Muscle layer of colon (tissue), 2 donors: ENCODE data around the gene RELL1.

ENCODE experiments used
- H3K27ac ChIP-seq: one replicate; pipeline ENCODE4 v1.7.0; 2013; ENCODE audit warnings: low read depth, mild to moderate bottlenecking, low read length, moderate library complexity
- H3K27me3 ChIP-seq, 2 donors: one replicate each; pipeline ENCODE4 v1.7.0; 2013; ENCODE audit warnings: low read length in 2 of 2, mild to moderate bottlenecking in 2 of 2; ENCODE audit not compliant: insufficient read depth in 2 of 2, control insufficient read depth in 1 of 2
- H3K36me3 ChIP-seq: one replicate; pipeline ENCODE4 v1.7.0; 2013; ENCODE audit warnings: mild to moderate bottlenecking, low read length; ENCODE audit not compliant: insufficient read depth
- H3K4me1 ChIP-seq: one replicate; pipeline ENCODE4 v1.7.0; 2013; ENCODE audit warnings: mild to moderate bottlenecking, low read length; ENCODE audit not compliant: insufficient read depth
- H3K4me3 ChIP-seq, 2 donors: one replicate each; pipeline ENCODE4 v1.7.0; 2013; ENCODE audit warnings: low read length in 2 of 2, low read depth in 1 of 2, mild to moderate bottlenecking in 1 of 2, moderate library complexity in 1 of 2
- H3K9ac ChIP-seq: one replicate; pipeline ENCODE4 v1.7.0; 2013; ENCODE audit warnings: low read length
- H3K9me3 ChIP-seq: one replicate; pipeline ENCODE4 v1.7.0; 2013; ENCODE audit warnings: mild to moderate bottlenecking, low read length
- donor health status: abdominal sarcoma.
- donor health status: Adenocarcinoma of cecum.

The RELL1 gene

DNA sequence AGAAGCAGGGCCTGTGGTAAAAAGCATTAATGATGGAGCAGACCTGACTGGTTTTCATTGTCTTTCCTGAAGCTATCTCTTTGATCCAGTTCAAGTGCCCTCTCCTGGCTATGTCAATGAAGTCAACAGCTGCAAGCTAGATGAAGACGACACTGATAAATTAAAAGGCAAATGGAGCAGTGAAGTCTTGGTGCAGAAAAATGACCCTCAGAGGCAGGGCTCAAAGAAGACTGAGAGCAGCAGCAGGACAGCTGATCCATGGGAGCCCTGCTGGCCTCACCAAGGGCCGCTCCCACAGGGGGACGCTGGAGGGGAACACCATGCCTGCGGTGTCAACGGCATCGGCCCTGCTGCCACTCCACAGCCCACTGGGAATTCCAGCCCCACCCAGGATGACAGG lies 96.2 kb downstream of the RELL1 start:
- Histone ChIP-seq H3K36me3 (no peaks in the 10 kb centered on the region), H3K27ac (no peak overlapping the region), H3K4me3 (no peak overlapping the region), H3K9ac (no peak overlapping the region), H3K27me3 (no peaks in the 10 kb centered on the region), H3K9me3 (no peaks in the 10 kb centered on the region), H3K4me1 (no peaks in the 10 kb centered on the region)

GRCh38 chr4:37588150-37588549 lies 98.0 kb downstream of the RELL1 start:
- H3K36me3 ChIP-seq = no peaks in the 10 kb centered on the region
- no peak overlapping the region for H3K27ac ChIP-seq
- H3K9ac ChIP-seq = no peak overlapping the region
- H3K27me3 ChIP-seq = no peaks in the 10 kb centered on the region
- H3K9me3 ChIP-seq = no peaks in the 10 kb centered on the region
- H3K4me1 ChIP-seq = no peaks in the 10 kb centered on the region
- H3K4me3 ChIP-seq = no peak overlapping the region

DNA sequence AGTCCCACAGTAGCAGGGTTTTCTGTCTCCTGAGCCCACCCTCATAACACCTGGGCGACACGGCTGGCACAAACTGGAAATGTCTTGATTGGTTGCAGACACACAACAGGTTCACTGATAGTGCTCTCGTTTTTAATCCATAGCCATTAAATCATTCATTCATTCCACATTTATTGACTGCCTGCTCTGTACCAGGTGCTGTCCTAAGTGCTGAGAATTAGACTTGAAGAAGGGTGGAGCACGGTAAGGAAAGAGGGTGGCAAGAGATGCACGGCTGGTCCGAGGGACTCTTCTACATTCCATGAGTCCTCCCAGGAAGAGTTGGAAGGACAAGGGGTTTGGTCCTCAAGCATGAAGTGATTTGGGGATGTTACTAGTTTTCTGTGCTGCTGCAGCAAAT lies 100.0 kb downstream of the RELL1 start:
- Histone ChIP-seq H3K27ac (no peak overlapping the region), H3K36me3 (no peaks in the 10 kb centered on the region), H3K27me3 (no peaks in the 10 kb centered on the region), H3K4me1 (no peaks in the 10 kb centered on the region), H3K9me3 (no peaks in the 10 kb centered on the region), H3K4me3 (no peak overlapping the region), H3K9ac (no peak overlapping the region)

DNA sequence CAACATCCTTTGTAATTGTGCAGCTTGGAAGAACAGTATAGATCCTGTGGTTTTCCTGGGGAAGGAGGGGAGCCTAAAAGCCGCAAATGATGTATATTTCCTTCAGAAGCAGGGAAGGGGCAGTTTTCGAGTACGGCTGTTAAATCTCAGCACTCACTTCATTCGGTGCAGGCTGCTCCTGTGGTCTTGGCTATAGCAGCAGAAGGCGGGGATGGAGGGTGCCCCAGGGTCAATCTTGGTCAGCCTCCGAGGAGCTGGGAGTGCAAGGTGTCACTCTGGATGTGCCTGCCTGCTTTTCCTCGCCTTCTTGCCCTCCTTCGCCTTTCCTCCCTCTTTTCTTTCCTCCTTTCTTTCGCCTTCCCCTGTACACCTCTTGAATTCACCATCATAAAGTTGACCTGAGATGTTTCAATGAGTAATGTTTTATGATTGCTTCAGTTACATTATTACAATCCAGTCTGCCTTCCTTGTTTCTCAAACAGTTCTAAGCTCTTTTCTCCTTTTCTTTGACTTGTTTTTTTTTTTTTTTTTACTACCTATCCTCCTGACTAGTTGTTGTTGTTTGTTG lies 101.6 kb downstream of the RELL1 start:
- H3K27me3 ChIP-seq = no peaks in the 10 kb centered on the region

GRCh38 chr4:37584071-37584470 lies 102.1 kb downstream of the RELL1 start:
- no peak overlapping the region for H3K27ac ChIP-seq
- no peaks in the 10 kb centered on the region for H3K36me3 ChIP-seq
- no peak overlapping the region for H3K4me3 ChIP-seq
- no peaks in the 10 kb centered on the region for H3K4me1 ChIP-seq
- no peaks in the 10 kb centered on the region for H3K27me3 ChIP-seq
- no peaks in the 10 kb centered on the region for H3K9me3 ChIP-seq
- H3K9ac ChIP-seq = no peak overlapping the region

More for the DNA sequence above, 101.6 kb downstream of the RELL1 start:
- H3K27ac ChIP-seq = no peak overlapping the region
- H3K9me3 ChIP-seq = no peaks in the 10 kb centered on the region
- no peak overlapping the region for H3K4me3 ChIP-seq
- no peaks in the 10 kb centered on the region for H3K4me1 ChIP-seq
- H3K9ac ChIP-seq = no peak overlapping the region
- H3K36me3 ChIP-seq = no peaks in the 10 kb centered on the region

GRCh38 chr4:37573566-37573965 lies 112.6 kb downstream of the RELL1 start:
- no peaks in the 10 kb centered on the region for H3K36me3 ChIP-seq
- H3K27me3 ChIP-seq = no peaks in the 10 kb centered on the region
- H3K4me1 ChIP-seq = no peaks in the 10 kb centered on the region
- no peak overlapping the region for H3K4me3 ChIP-seq
- H3K9me3 ChIP-seq = no peaks in the 10 kb centered on the region
- H3K9ac ChIP-seq = no peak overlapping the region
- H3K27ac ChIP-seq = no peak overlapping the region

DNA sequence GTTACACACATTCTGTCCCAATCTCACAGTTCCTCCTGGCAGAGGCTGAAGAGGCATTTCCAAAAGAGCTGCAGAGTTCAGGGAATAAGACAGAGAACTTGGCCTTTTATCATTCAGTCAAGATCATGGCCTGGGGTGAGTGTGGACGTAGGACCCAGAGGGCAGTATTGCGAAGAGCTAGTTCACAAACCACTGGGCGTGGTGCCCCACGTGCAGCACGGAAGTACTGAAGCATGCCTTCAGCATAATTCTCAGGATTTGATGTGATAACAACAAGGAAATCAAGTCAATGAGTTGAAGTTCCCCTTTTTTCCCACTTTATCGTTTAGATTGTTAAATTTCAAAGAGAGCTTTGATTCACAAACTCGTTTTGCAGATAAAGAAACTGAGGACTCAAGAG lies 117.7 kb downstream of the RELL1 start:
- Histone ChIP-seq H3K36me3 (no peaks in the 10 kb centered on the region), H3K4me3 (no peak overlapping the region), H3K9me3 (no peaks in the 10 kb centered on the region), H3K27ac (no peak overlapping the region), H3K9ac (no peak overlapping the region), H3K27me3 (no peaks in the 10 kb centered on the region), H3K4me1 (no peaks in the 10 kb centered on the region)

GRCh38 chr4:37567836-37568235 lies 118.3 kb downstream of the RELL1 start:
- Histone ChIP-seq H3K27ac (no peak overlapping the region), H3K4me3 (no peak overlapping the region), H3K27me3 (no peaks in the 10 kb centered on the region), H3K4me1 (no peaks in the 10 kb centered on the region), H3K9me3 (no peaks in the 10 kb centered on the region), H3K36me3 (no peaks in the 10 kb centered on the region), H3K9ac (no peak overlapping the region)

DNA sequence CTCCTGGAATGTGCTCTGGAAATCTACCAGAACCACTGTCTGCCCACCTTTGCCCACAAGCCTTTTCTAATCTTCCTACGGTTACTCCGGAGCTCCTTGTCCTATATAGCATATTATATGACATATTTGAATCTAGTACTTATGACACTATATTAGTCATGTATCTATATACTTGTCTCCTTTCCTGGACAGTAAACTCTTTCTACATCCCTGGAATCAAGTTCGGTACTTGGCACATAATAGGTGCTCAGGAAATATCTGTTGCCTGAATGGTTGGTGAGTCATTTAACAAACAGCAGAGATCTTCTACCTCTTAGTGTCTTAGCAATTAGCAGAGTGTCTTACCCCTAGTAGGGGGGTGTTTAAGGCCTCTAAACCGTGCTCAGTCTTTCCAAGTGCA lies 123.6 kb downstream of the RELL1 start:
- no peak overlapping the region for H3K4me3 ChIP-seq
- no peak overlapping the region for H3K9ac ChIP-seq

DNA sequence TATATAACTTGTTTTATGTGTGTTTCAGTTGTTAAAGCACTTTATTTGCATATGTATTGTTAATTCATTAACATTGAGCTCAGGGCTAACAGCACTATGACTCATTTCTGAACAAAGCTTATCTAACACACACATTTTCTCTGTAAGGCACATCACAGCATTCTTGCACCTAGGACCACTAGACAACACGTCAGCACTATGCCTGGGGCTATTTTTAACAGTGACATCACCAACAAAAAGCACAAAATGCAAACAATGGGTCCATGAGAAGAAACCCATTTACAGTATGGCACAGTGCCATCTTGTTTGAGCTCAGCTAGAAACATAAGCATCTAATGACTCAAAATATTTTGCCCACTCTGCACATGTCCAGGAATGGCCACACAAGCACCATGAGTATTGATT lies 124.4 kb downstream of the RELL1 start:
- Histone ChIP-seq H3K9me3 (no peaks in the 10 kb centered on the region), H3K36me3 (no peaks in the 10 kb centered on the region), H3K27me3 (no peaks in the 10 kb centered on the region), H3K4me3 (no peak overlapping the region), H3K4me1 (no peaks in the 10 kb centered on the region), H3K9ac (no peak overlapping the region), H3K27ac (no peak overlapping the region)

More for the DNA sequence above, 123.6 kb downstream of the RELL1 start:
- H3K27ac ChIP-seq = no peak overlapping the region
- H3K36me3 ChIP-seq = no peaks in the 10 kb centered on the region
- no peaks in the 10 kb centered on the region for H3K9me3 ChIP-seq
- no peaks in the 10 kb centered on the region for H3K4me1 ChIP-seq
- H3K27me3 ChIP-seq = no peaks in the 10 kb centered on the region

GRCh38 chr4:37561196-37561802 lies 124.9 kb downstream of the RELL1 start:
- no peak overlapping the region for H3K4me3 ChIP-seq
- H3K9ac ChIP-seq = no peak overlapping the region
- H3K9me3 ChIP-seq = no peaks in the 10 kb centered on the region
- no peaks in the 10 kb centered on the region for H3K36me3 ChIP-seq
- no peaks in the 10 kb centered on the region for H3K27me3 ChIP-seq
- no peak overlapping the region for H3K27ac ChIP-seq
- H3K4me1 ChIP-seq = no peaks in the 10 kb centered on the region
